Left ventricle myocardium inferior (tissue), 1 donor: ENCODE results near the gene LMO2. TPM values are rescaled to one million over a fixed set of nuclear protein-coding genes. Genes with fewer than 3 reads are reported as not detected.

Experiments
- DNase-seq: peaks from one replicate; pipeline ENCODE4 v3.0.0-alpha.2; 2020
- H3K27ac ChIP-seq: fragments of 200-600 bp; replicated peaks from 2 replicates; pipeline ENCODE4 v1.8.0; 2021
- H3K27me3 ChIP-seq: fragments of 200-600 bp; 2 replicates; pipeline ENCODE4 v1.8.0; 2021; ENCODE audit warnings: low read depth
- H3K36me3 ChIP-seq: fragments of 200-600 bp; 2 replicates; pipeline ENCODE4 v1.8.0; 2021
- H3K4me1 ChIP-seq: fragments of 200-600 bp; 2 replicates; pipeline ENCODE4 v1.8.0; 2021
- H3K4me3 ChIP-seq: fragments of 200-600 bp; 2 replicates; pipeline ENCODE4 v1.8.0; 2021; ENCODE audit warnings: mild to moderate bottlenecking, moderate library complexity
- H3K9me3 ChIP-seq: fragments of 200-600 bp; replicated peaks from 2 replicates; pipeline ENCODE4 v1.8.0; 2021
- intact Hi-C: fragments of 100-400 bp; cut with micrococcal nuclease; formaldehyde crosslinking; loops from one replicate; pipeline ENCODE4 v1.11.0; 2022
- total RNA-seq: library from RNA; stranded (reverse); fragmentation: NEBNext Ultra II Directional; extraction: Animal tissue kit (Norgen Biotek cat#: 25700); gene quantifications from one replicate; pipeline ENCODE4 v1.2.1, GENCODE V29; 2021
- TF ChIP-seq, protein P1 (sequence below): fragments of 200-600 bp; IDR thresholded peaks from 2 replicates; pipeline ENCODE4 v1.8.0; 2021; ENCODE audit warnings: antibody characterized with exemption, mild to moderate bottlenecking, borderline replicate concordance
- donor health status: DM: no; HTN: yes; CAD: no; lungs with severe emphysema.

LMO2 gene
- total RNA-seq, 1 donor from 2014 or later = 8.4 TPM

- Histone ChIP-seq H3K4me3 (no peak overlapping the region), H3K27me3 (peaks cover 22% of the 10 kb centered on the region), H3K27ac (no peak overlapping the region), H3K4me1 (peaks cover 23% of the 10 kb centered on the region), H3K9me3 (no peaks in the 10 kb centered on the region), H3K36me3 (no peaks in the 10 kb centered on the region)
- no peak for DNase-seq
- TF ChIP-seq, protein P1, sequence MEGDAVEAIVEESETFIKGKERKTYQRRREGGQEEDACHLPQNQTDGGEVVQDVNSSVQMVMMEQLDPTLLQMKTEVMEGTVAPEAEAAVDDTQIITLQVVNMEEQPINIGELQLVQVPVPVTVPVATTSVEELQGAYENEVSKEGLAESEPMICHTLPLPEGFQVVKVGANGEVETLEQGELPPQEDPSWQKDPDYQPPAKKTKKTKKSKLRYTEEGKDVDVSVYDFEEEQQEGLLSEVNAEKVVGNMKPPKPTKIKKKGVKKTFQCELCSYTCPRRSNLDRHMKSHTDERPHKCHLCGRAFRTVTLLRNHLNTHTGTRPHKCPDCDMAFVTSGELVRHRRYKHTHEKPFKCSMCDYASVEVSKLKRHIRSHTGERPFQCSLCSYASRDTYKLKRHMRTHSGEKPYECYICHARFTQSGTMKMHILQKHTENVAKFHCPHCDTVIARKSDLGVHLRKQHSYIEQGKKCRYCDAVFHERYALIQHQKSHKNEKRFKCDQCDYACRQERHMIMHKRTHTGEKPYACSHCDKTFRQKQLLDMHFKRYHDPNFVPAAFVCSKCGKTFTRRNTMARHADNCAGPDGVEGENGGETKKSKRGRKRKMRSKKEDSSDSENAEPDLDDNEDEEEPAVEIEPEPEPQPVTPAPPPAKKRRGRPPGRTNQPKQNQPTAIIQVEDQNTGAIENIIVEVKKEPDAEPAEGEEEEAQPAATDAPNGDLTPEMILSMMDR = no peak
- intact Hi-C loops = loop anchor here (5.0 to 10.0 kb wide), 2 partner anchors 71 to 109 kb away; no protein-coding TSS in a partner anchor
Observed at GRCh38 chr11:33863418-33864172, 28.3 kb downstream of the LMO2 start.

- peaks cover 7% of the 10 kb centered on the region for H3K4me1 ChIP-seq
- H3K27ac ChIP-seq = no peak overlapping the region
- intact Hi-C loops = loop anchor here (5.0 to 10.0 kb wide), 2 partner anchors 73 to 110 kb away; no protein-coding TSS in a partner anchor
- H3K4me3 ChIP-seq = no peak overlapping the region
- peaks cover 19% of the 10 kb centered on the region for H3K27me3 ChIP-seq
- H3K36me3 ChIP-seq = no peaks in the 10 kb centered on the region
- DNase-seq = no peak
- no peaks in the 10 kb centered on the region for H3K9me3 ChIP-seq
- TF ChIP-seq, protein P1 = no peak
Observed at GRCh38 chr11:33861941-33862589, 29.8 kb downstream of the LMO2 start.

GRCh38 chr11:33861386-33861785 lies 30.5 kb downstream of the LMO2 start:
- TF ChIP-seq, protein P1 = no peak
- no peaks in the 10 kb centered on the region for H3K36me3 ChIP-seq
- intact Hi-C loops = loop anchor here (5.0 to 10.0 kb wide), 2 partner anchors 73 to 111 kb away; no protein-coding TSS in a partner anchor
- no peak for DNase-seq
- H3K4me3 ChIP-seq = no peak overlapping the region
- H3K9me3 ChIP-seq = no peaks in the 10 kb centered on the region
- H3K4me1 ChIP-seq = peaks cover 6% of the 10 kb centered on the region
- H3K27ac ChIP-seq = no peak overlapping the region
- H3K27me3 ChIP-seq = peaks cover 12% of the 10 kb centered on the region

DNA sequence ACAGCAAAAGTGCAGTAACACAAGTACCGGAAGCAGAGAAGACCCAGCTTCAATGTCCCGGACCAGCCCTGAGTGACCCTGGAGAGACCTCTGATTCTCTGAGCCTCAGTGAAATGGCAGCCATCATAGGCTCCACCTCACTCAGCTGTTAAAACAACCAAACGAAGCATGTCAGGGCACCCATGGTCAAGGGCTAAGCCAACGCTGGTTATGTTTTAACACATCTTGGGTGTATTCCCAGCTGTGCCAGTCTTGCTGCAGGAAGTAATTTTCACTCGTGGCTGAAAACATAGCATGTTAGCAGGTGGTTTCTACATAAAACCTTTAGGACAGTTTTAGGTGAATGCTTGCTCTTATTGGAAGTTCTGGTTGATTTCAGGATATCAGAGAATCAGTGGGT lies 30.9 kb downstream of the LMO2 start:
- DNase-seq = no peak
- no peaks in the 10 kb centered on the region for H3K36me3 ChIP-seq
- no peak overlapping the region for H3K27ac ChIP-seq
- peaks cover 10% of the 10 kb centered on the region for H3K27me3 ChIP-seq
- peaks cover 6% of the 10 kb centered on the region for H3K4me1 ChIP-seq
- TF ChIP-seq, protein P1 = no peak
- no peak overlapping the region for H3K4me3 ChIP-seq
- no peaks in the 10 kb centered on the region for H3K9me3 ChIP-seq
- intact Hi-C loops = loop anchor here (5.0 to 10.0 kb wide), 2 partner anchors 74 to 111 kb away; no protein-coding TSS in a partner anchor

GRCh38 chr11:33859306-33859705 lies 32.6 kb downstream of the LMO2 start:
- Histone ChIP-seq H3K9me3 (no peaks in the 10 kb centered on the region), H3K36me3 (no peaks in the 10 kb centered on the region), H3K4me3 (no peak overlapping the region), H3K4me1 (no peaks in the 10 kb centered on the region), H3K27ac (no peak overlapping the region), H3K27me3 (peaks cover 10% of the 10 kb centered on the region)
- intact Hi-C loops = no loop called here
- TF ChIP-seq, protein P1 = no peak
- no peak for DNase-seq
